GM12878 (cell line): ENCODE data around the gene HS3ST3A1.

Source experiments
- CBFB ChIP-seq: IDR thresholded peaks from 2 replicates; pipeline ENCODE4 v1.6.1; 2016; ENCODE audit warnings: antibody characterized with exemption, low read depth
- CEBPB ChIP-seq, 2 experiments: fragments of 150-350 bp in 1 of 2; IDR thresholded peaks; 2 replicates each; pipeline ENCODE4 v1.6.1; 2012 to 2014; ENCODE audit warnings: low read depth in 2 of 2, low read length in 2 of 2, borderline replicate concordance in 1 of 2, inconsistent platforms in 1 of 2

GRCh38 chr17:13593021-13593751 is 8.5 kb downstream of the HS3ST3A1 start:
- TF ChIP-seq CBFB (no peak), CEBPB (IDR thresholded peaks at IDR 0.05; ENCODE audit: borderline replicate concordance in 1 of 2, low read depth in 2 of 2, low read length in 2 of 2) (no peak)
